GM19463 (cell line): Measurements from ENCODE around the gene ACAP1.
"Not testable (repeated sequence)": the region's sequence is repeated elsewhere in the genome, so short reads cannot be mapped to it uniquely, and the experiment has no call there.

Experiments
- ATAC-seq: cut with Tn5 transposase; IDR thresholded peaks from one replicate; pipeline ENCODE4 v1.9.1; 2021; ENCODE audit warnings: mild to moderate bottlenecking, moderate library complexity; ENCODE audit not compliant: unreplicated experiment

The ACAP1 gene

GRCh38 chr17:7352910-7353635 lies 16.7 kb downstream of the ACAP1 start:
- ATAC-seq, result no peak

DNA sequence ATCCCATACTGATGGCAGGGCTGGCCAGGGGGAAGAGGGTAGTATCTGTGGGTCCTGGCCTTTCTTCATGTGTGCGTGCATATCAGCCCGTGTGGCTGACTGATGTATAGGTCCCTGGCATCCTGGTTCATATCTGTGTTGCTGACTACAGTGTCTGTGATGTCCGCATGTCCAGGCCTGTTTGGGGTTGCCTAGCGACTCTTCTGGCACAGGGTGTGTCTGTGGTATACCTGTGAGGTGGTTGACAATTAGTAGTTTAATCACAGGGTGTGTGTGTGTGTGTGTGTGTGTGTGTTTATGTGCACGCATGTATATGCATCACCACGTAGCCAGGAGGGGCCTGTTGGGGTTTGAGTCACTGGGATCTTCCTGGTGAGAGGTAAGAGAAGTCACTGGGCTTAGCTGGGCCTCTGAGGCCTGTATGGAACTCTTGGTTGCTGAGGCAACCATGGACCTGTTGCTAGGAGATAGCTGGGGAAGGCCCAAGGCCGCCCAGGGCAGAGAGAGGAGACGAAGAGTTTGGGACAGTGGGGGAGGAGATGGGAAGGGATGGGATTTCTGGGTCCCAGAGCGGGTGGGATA lies 18.0 kb downstream of the ACAP1 start:
- ATAC-seq, result no peak

- ATAC-seq, result no peak
Observed at GRCh38 chr17:7355053-7355452, 18.7 kb downstream of the ACAP1 start, which contains the start of gene TMEM95. TSS of gene TMEM95 (plus strand) at chr17:7355156. CDS start at chr17:7355205, 49 bp downstream.

- no peak for ATAC-seq
Observed at GRCh38 chr17:7355573-7355972, 19.2 kb downstream of the ACAP1 start.

DNA sequence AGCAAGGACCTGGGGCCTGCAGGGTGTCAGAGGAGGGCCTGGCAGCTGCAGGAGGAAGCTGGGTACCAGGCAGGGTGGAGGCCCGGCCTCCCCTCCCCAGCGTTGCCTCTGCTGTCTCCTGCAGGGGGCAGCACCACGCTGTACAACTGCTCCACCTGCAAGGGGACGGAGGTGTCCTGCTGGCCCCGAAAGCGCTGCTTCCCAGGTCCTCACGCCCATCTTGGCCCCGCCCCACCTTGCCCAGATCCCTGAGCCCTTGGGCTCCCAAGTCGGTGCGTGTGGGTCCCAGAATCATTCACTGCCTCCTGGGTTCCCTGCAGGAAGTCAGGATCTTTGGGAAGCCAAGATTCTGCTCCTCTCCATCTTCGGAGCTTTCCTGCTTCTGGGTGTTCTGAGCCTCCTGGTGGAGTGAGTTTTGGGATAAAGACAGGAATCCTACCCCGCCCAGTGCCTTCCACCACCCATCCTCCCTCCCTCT lies 19.8 kb downstream of the ACAP1 start:
- ATAC-seq, result no peak

- ATAC-seq, result no peak
Observed at GRCh38 chr17:7356756-7357155, 20.4 kb downstream of the ACAP1 start.

DNA sequence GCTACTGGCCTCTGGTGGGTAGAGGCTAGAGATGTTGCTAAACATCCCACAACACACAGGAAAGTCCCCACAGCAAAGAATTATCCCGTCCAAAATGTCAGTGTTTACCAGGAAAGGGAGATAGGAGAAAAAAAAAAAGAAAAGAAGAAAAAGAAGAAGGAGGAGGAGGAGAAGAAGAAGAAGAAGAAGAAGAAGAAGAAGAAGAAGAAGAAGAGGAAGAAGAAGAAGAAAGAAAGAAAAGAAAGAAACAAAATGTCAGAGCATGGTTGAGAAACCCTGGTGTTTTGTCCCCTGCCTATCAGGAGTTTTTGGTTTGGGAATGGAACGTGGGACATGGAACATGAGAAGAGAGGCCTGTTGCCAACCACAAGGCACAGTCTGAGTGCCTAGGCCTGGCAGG lies 21.1 kb downstream of the ACAP1 start:
- no peak for ATAC-seq

GRCh38 chr17:7361906-7362305 lies 25.6 kb downstream of the ACAP1 start:
- ATAC-seq, result no peak

DNA sequence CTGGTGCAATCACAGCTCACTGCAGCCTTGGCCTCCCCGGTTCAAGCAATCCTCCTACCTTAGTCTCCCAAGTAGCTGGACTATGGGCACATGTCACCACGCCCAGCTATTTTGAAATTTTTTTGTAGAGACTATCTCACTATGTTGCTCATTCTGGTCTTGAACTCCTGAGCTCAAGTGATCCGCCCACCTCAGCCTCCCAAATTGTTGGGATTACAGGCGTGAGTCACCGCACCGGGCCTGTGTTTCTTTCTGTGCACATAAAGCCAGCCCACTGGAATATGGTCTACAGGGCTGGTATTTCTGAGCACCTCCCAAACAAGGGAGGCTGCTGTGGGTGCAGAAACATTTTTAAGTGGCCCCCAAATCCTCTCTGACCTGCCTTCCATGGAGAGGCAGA lies 27.0 kb downstream of the ACAP1 start:
- no peak for ATAC-seq

DNA sequence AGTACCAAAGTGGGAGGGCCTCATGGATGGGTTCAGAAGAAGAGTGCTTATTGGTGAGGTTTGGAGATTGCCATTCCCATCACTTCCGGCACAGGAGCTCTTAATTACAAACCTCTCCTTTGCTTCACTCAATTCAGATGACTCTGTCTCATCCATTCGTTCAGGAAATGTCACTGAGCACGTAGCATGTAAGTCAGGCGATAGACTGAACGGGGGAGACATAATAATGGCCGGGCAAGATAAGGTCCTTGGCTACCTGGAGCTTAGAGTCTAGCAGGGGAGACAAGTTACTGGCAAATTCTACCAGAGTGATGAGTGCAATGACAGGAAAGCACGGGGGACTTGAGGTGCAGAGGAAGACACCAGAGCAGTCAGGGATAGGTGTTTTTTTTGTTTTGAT lies 29.6 kb downstream of the ACAP1 start:
- not testable (repeated sequence) for ATAC-seq

DNA sequence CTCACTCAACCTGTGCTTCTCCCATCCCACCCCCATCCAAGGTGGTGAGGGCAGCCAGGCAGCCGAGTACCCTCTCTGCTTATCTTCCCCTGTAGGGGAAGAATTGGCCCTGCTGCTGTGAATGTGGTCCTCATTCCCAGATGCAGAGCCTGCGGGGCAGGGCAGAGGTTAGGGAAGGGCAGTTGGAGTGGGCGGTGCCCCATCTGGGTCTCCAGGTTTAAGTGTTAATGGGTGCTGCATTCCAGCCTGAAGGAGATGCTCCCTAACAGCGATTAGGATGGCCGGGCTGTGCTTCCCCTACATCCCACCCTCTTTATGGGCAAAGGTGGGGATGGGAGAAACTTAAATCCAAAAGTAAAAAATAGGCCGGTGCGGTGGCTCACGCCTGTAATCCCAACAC lies 30.8 kb downstream of the ACAP1 start:
- no peak for ATAC-seq

- no peak for ATAC-seq
Observed at GRCh38 chr17:7367918-7368598, 31.7 kb downstream of the ACAP1 start.

GRCh38 chr17:7368599-7368994 lies 32.3 kb downstream of the ACAP1 start:
- not testable (repeated sequence) for ATAC-seq

DNA sequence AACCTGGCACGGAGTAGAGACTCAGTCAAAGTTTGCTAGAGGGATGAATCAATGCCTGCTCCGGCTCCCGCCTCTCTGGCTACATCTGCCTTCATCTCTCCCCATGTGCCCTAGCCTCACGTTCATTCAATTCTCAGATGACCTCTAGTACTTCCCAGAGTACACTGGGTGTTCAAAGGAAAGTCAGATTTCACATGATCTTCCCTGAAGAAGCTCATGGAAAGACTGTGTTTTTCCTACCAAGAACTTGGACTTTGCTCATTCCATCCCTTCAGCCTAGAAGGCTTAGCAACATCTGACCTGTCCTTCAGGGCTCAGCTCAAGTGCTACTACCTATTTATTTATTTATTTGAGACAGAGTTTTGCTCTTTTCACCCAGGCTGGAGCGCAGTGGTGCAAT lies 33.5 kb downstream of the ACAP1 start:
- no peak for ATAC-seq

GRCh38 chr17:7370853-7371252 lies 34.5 kb downstream of the ACAP1 start:
- ATAC-seq, result no peak

DNA sequence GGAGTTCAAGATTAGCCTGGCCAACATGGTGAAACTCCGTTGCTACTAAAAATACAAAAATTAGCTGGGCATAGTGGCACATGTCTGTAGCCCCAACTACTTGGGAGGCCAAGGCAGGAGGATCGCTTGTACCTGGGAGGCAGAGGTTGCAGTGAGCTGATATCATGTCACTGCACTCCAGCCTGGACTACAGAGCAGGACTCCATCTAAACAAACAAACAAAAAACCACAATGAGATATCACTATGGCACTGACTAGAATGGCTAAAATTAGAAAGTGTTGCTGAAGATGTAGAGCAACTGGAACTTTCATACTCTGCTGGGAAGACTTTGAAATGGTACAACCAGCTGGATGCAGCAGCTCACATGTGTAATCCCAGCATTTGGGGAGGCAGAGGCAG lies 38.0 kb downstream of the ACAP1 start:
- no peak for ATAC-seq

DNA sequence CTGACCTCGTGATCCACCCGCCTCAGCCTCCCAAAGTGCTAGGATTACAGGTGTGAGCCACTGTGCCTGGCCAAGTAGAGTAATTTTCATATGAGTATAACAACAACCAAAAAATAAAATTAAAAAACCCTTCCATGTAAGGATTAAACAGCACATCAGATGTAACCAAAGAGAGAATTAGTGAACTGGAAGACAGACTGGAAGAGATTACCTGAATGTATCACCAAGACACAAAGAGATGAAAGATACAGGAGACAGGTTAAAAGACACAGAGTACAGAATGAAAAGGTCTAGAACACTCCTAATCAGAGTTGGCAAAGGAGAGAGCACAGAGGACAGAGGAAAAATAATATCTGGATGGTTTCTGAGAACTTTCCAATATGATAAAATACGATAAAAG lies 42.8 kb downstream of the ACAP1 start:
- ATAC-seq, result no peak

DNA sequence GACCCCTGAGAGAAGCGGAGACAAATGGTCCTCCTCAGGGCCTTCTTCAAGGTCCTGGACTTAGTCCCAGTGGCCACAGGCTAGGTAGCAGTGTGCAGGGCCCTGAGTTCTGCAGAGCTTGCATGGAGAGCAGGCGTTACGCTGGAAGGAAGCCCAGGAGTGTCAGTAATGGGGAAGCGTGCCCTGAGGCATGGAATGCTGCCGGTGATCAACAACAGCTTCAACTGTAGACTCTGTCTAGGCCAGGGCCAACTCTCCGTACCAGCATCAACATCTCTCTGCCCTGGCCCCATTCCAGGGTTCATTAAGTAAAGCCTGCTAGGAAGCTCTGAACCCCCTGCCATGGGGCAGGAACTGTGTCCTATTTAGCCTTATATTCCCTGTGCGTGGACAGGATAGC lies 44.0 kb downstream of the ACAP1 start:
- no peak for ATAC-seq

DNA sequence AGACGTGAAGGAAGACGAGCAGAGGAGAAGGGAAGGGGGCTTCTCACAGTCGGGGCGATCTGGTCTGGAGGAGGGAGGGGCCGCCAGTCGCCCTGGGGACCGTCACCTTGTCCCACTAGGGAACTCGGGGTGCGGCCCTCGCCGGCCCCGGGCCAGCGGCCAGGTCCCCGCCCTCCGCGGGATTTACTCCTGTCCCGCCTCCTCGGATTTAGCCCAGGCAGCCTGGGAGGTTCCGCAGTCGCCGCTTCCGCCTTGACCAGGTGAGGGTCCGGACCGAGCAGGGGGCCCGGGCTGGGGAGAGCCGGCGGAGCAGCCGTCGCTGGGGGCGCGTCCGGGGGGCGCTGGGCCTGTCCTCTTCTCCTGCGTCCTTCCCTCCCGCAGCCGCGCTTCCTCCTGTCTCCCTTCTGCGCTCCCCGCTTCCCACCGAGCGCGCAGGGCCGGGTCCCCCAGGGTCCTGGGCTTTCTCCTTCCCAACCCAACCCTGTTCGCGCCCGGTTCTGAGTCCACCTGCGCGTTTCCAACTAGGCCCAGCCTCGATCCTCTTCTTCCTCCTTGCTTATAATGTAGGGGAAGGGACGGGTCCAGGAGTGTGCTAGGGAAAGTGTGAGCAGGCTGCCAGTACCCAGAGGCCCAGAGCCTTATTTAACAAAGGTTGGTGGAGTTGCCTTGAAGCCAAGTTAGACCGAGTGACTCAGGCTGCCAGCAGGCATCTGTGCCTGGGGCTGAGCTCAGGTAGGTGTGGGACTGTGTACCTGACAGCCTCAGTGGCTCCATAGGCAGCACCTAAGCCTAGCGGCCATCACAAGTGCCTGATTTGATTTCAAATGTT lies 44.7 kb downstream of the ACAP1 start, which contains the start of gene TNK1:
TSS of gene TNK1 (plus strand) at position 235 of the 829 bp plus-strand sequence. CDS start 1,838 bp downstream, outside the sequence.
- ATAC-seq, result no peak

DNA sequence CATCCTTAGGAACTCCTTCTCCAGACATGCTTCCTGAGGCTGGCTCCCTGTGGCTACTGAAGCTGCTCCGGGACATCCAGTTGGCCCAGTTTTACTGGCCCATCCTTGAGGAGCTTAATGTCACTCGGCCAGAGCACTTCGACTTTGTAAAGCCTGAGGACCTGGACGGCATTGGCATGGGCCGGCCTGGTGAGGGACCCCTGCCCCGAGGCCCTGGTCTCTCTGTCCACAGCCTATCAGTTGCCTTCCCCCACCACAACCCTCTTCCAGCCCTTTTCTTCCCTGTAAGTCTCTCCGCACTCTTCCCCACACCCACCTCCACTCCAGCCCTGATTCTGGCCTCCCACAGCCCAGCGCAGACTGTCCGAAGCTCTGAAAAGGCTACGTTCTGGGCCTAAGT lies 46.6 kb downstream of the ACAP1 start:
- no peak for ATAC-seq

DNA sequence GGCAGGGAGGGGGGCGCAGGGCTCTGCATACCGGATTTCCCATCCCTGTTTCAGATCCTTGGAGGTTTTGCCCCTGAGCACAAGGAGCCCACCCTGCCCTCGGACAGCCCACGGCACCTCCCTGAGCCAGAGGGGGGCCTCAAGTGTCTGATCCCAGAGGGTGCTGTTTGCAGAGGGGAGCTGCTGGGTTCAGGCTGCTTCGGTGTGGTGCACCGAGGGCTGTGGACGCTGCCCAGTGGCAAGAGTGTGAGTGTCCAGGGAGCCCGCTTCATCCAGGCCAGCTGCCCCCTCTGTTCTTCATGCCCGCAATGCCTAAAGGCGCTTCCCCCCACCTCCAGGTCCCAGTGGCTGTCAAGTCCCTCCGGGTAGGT lies 47.0 kb downstream of the ACAP1 start:
- ATAC-seq, result no peak
